Activated T-cell treated with anti-CD3 and anti-CD28 coated beads for 48 hours (primary cell): Measurements from ENCODE around the gene PIK3CB.
"Not testable (repeated sequence)": the region's sequence is repeated elsewhere in the genome, so short reads cannot be mapped to it uniquely, and the experiment has no call there.

Experiments
- DNase-seq: peaks from one replicate; pipeline ENCODE4 v3.0.0-alpha.2; 2020; ENCODE audit warnings: low read depth

Gene PIK3CB

GRCh38 chr3:138680974-138681373 lies 153.8 kb downstream of the PIK3CB start:
- DNase-seq: not testable (repeated sequence)

DNA sequence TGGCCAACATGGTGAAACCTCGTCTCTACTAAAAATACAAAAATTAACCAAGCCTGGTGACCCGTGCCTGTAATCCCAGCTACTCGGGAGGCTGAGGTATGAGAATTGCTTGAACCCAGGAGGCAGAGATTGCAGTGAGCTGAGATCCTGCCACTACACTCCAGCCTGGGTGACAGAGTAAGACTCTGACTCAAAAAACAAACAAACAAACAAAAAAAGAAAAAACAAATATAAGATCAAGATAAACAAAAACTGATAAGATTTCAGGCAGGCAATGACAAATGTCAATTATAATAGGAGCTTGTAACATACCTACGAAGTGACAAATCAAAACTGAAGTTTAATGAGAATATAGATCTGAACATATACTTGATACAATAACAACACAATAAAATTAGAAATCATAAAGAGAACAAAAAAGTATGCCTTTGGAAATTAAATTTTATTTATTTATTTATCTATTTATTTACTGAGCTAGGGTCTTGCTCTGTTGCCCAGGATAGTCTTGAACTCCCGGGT lies 155.8 kb downstream of the PIK3CB start:
- DNase-seq: no peak

- DNase-seq: no peak
Observed at GRCh38 chr3:138678086-138678485, 156.6 kb downstream of the PIK3CB start.

GRCh38 chr3:138675393-138675792 lies 159.3 kb downstream of the PIK3CB start:
- DNase-seq: no peak

DNA sequence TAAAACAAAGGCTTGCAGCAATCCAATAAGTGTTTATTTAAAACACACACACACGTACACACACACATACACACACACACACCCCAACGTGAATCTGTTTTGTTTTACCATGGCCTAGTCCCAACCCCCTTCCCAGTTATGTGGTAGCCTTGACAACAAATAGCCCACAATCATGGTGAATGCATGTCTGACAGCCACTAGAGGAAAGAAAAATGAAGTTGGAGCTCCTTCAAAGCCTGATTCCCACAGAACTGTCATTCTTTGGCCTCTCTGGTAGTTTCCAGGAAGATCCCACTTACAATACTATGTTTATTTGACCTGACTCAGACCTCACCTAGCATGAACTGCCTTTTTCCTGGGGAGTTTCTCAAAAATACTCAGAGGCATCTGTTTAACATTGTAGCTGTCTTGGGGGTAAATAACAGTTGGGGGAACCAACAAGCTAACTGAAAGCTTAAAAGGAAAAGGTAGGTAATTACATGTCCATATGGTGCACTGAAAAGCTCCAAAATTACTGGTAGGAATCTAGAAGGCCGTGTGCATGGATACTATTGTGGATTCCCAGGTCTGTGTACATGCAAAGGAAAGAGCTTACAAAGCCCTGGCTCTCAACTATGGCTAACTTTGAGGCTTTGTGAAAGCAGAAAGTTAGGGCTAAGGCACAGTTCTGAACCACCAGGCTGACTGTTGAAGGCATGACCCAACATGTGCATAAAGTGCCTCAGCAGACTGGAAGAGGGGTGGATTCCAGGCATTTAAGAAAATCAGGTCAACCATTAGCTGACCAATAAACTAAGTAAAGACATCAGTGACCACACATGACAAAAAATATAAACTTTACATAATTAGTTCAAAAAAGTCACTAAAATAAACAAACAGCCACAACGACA lies 160.8 kb downstream of the PIK3CB start:
- no peak for DNase-seq

GRCh38 chr3:138670407-138670806 lies 164.3 kb downstream of the PIK3CB start:
- no peak for DNase-seq

GRCh38 chr3:138668107-138668506 lies 166.6 kb downstream of the PIK3CB start:
- no peak for DNase-seq

- DNase-seq: no peak
Observed at GRCh38 chr3:138657508-138657907, 177.2 kb downstream of the PIK3CB start.

DNA sequence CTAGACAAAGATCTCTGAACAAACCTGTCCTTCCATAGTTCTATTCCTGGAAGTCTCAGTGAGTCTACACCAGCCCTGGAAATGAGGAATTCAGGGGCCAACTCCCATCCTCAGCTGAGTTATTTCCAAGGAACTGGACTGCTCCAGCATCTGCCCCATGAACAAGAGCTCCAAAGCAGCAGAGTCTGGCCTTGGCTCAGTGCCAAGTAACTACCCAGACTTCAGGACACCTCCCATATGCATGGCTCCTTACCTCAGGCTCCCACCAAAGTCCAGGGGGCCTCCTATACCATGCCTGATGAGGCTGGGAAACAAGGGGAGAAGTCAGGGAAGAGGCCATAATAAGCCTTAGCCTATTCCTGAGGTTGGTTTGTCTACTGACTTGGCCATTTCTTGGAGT lies 181.2 kb downstream of the PIK3CB start:
- DNase-seq: no peak

- no peak for DNase-seq
Observed at GRCh38 chr3:138649134-138649533, 185.6 kb downstream of the PIK3CB start.

DNA sequence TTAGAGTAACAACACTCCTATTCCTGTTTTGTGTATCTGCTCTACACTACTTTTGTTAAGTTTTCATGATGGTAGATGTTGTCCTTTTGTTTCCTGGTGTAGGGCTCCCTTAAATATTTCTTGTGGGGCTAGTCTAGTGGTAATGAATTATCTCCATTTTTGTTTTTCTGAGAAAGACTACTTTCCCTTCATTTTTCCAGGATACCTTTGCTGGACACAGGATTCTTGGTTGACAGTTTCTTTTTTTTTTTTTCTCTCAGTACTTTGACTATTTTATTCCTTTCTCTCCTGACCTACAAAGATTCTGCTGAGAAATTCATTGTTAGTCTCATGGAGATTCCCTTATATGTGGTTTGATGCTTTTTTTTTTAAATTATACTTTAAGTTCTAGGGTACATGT lies 188.2 kb downstream of the PIK3CB start:
- DNase-seq: no peak

DNA sequence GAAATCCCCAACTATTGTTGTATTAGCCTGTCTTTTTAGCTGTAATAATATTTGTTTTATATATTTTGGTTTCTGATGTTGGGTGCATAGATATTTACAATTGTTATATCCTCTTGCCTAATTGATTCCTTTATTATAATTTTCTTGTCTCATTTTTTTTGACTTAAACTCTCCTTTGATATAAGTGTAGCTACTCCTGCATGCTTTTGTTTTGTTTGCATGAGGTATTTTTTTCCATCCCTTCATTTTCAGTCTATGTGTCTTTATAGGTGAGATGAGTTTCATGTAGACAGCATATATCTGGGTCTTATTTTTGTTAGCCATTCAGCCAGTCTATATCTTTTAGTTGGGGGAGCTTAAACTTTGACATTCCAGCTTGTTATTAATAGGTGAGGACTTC lies 188.7 kb downstream of the PIK3CB start:
- DNase-seq: no peak

GRCh38 chr3:138642927-138643253 lies 191.8 kb downstream of the PIK3CB start:
- no peak for DNase-seq

DNA sequence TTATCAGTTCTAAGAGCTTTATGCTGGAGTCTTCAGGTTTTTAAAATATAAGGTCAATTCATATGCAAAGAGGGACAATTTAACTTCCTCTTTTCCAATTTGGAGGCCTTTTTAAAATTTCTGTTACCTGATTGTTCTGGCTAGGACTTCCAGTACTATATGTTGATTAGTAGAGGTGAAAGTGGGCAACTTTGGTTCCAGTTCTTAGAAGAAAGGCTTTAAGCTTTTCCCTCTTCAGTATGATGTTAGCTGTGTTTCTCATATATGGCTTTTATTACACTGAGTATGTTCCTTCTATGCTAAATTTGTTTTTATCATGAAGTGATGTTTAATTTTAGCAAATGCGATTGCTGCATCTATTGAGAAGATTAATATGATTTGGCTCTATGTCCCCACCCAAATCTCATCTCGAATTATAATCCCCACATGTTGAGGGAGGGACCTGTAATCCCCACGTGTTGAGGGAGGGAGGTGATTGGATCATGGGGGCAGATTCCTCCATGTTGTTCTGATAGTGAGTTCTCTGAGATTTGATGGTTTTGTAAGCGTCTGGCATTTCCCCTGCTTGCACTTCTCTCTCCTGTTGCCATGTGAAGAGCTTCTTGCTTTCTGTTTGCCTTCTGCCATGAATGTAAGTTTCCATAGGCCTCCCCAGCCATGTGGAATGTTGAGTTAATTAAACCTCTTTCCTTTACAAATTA lies 192.4 kb downstream of the PIK3CB start:
- DNase-seq: no peak

- no peak for DNase-seq
Observed at GRCh38 chr3:138640537-138640936, 194.2 kb downstream of the PIK3CB start.

GRCh38 chr3:138638641-138639040 lies 196.1 kb downstream of the PIK3CB start:
- DNase-seq: no peak

DNA sequence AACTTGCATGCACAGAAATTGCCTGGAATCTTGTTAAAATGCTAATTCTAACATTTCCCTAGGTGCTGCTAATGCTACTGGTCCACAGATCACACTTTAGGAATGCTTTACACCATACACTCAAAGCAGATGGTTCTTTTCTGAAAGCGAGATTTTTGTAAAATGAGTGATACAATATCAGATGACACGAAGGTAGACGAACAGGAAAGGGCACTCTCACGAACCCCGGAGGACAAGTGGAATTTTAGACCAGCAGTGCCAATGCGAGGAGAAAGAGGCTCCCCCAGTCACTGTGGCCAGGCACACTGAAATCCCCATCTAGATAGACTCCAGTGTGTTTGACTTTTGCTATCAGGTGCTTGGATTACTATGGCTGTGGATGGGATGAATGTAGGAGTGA lies 205.2 kb downstream of the PIK3CB start:
- DNase-seq: no peak

GRCh38 chr3:138625707-138626365 lies 208.9 kb downstream of the PIK3CB start:
- no peak for DNase-seq

- DNase-seq: no peak
Observed at GRCh38 chr3:138624518-138624917, 210.2 kb downstream of the PIK3CB start.

- DNase-seq: no peak
Observed at GRCh38 chr3:138620431-138620830, 214.3 kb downstream of the PIK3CB start.

DNA sequence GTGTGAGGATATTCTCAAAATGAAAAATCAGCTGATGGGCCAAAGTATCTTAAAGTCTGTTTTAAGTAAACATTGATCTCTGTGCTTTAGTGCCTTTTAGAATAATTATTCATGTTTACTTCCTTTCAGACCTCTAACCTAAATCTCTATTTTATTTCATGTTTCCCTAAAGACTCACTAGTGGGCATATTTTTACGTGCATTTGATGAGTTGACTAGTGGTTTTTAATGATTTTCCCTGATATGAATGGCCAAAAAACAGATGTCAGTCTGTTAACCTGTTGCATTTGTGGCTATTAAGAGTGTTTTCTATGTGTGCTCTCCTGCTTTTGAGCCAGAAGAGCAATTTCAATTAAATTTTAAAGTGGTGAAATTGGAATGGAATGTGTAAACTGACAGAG lies 219.3 kb downstream of the PIK3CB start:
- no peak for DNase-seq

- no peak for DNase-seq
Observed at GRCh38 chr3:138609898-138610266, 224.8 kb downstream of the PIK3CB start.
